Common myeloid progenitor, CD34-positive (primary cell): Measurements from ENCODE around the gene ATOH8.

Source experiments
- CTCF ChIA-PET: fragments of 350-600 bp; sonication (Branson Sonifier 250); formaldehyde crosslinking; loops from one replicate; lab custom pipeline; 2021; ENCODE audit warnings: antibody characterized with exemption; lab: Charles Lee
- POLR2A ChIA-PET: fragments of 350-600 bp; sonication (Branson Sonifier 250); formaldehyde crosslinking; loops from one replicate; lab custom pipeline; 2021; ENCODE audit warnings: antibody characterized with exemption; lab: Charles Lee
- DNase-seq, 3 donors: peaks; one replicate each; pipeline versions ENCODE4 v3.0.0 to v3.0.0-alpha.2; 2013
- H3K27ac ChIP-seq, 2 experiments: 1 replicate in 1 of 2; 2 replicates in 1 of 2; pipeline ENCODE4 v1.7.0; 2013; ENCODE audit warnings: inconsistent platforms in 2 of 2, low read length in 2 of 2, mild to moderate bottlenecking in 2 of 2, low read depth in 1 of 2, moderate library complexity in 1 of 2; ENCODE audit not compliant: severe bottlenecking in 2 of 2, insufficient read depth in 1 of 2, poor library complexity in 1 of 2
- H3K27me3 ChIP-seq, 5 experiments: replicated peaks in 2 of 5; 1 replicate in 3 of 5; 2 replicates in 2 of 5; pipeline versions ENCODE4 v1.6.1 to v1.7.0; 2013; ENCODE audit warnings: low read length in 4 of 5, mild to moderate bottlenecking in 2 of 5, moderate library complexity in 2 of 5, inconsistent platforms in 1 of 5; ENCODE audit not compliant: insufficient read depth in 5 of 5, control insufficient read depth in 4 of 5
- H3K36me3 ChIP-seq, 4 experiments: 1 replicate in 2 of 4; 2 replicates in 2 of 4; pipeline versions ENCODE4 v1.6.1 to v1.7.0; 2013; ENCODE audit warnings: low read length in 3 of 4, control low read depth in 1 of 4, mild to moderate bottlenecking in 1 of 4; ENCODE audit not compliant: control insufficient read depth in 4 of 4, insufficient read depth in 4 of 4
- H3K4me1 ChIP-seq, 4 experiments: 1 replicate in 3 of 4; 2 replicates in 1 of 4; pipeline versions ENCODE4 v1.6.1 to v1.7.1; 2013; ENCODE audit warnings: low read length in 3 of 4, mild to moderate bottlenecking in 3 of 4, control low read depth in 1 of 4, inconsistent platforms in 1 of 4, moderate library complexity in 1 of 4; ENCODE audit not compliant: control insufficient read depth in 4 of 4, insufficient read depth in 4 of 4; ENCODE audit errors: control extremely low read depth in 1 of 4
- H3K4me3 ChIP-seq, 7 experiments: 1 replicate in 4 of 7; 2 replicates in 3 of 7; pipeline versions ENCODE4 v1.5.1 to v1.7.0; 2013; ENCODE audit warnings: mild to moderate bottlenecking in 7 of 7, low read length in 6 of 7, moderate library complexity in 6 of 7, inconsistent platforms in 2 of 7, low read depth in 2 of 7, control low read depth in 1 of 7; ENCODE audit not compliant: insufficient read depth in 4 of 7, control insufficient read depth in 1 of 7; ENCODE audit errors: extremely low read depth in 1 of 7
- H3K9me3 ChIP-seq, 5 experiments: 1 replicate in 4 of 5; 2 replicates in 1 of 5; pipeline versions ENCODE4 v1.6.1 to v1.7.1; 2013; ENCODE audit warnings: low read length in 4 of 5, mild to moderate bottlenecking in 2 of 5, inconsistent platforms in 1 of 5, low read depth in 1 of 5, moderate library complexity in 1 of 5; ENCODE audit not compliant: control insufficient read depth in 4 of 5, insufficient read depth in 2 of 5; ENCODE audit errors: control extremely low read depth in 1 of 5
- WGBS: methylation state at CpG from one replicate; pipeline ENCODE4 v1.1.5; 2013; ENCODE audit not compliant: insufficient coverage; 5-methylcytosine and 5-hydroxymethylcytosine counted together

The ATOH8 gene

DNA sequence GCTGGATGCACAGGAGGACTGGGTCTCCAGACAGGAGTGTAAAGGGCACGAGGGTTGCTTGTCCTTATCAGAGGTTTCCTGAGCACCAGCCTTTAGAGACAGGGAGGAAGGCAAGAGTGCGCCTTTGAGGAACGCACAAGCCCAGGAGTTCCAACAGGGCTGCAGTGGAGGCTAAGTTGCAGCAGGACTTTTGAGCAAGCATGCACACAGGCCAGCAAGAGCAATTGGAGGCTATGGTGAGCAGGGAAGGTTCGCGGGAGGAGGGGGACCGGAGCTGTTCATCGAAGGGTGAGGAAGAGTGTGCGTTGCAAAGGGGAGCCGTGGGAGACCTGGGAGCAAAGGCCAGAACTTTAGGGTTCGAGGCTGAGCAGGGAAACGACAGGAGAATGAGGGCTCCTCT, 2.2 kb upstream of the ATOH8 start:
- H3K27ac ChIP-seq, result no peak overlapping the region
- no peak for DNase-seq
- POLR2A ChIA-PET, result no interaction called here
- peaks cover 0 to 30% (median 26%) of the 10 kb centered on the region in 4 experiments for H3K4me1 ChIP-seq
- CTCF ChIA-PET, result interaction anchor here (0.8 to 11.4 kb wide), 20 partner anchors 7 to 328 kb away, joined by 3 to 218 read pairs (median 7); no protein-coding TSS in a partner anchor
- H3K4me3 ChIP-seq, result no peak overlapping the region
- H3K9me3 ChIP-seq, result no peaks in the 10 kb centered on the region
- H3K36me3 ChIP-seq, result no peaks in the 10 kb centered on the region
- WGBS, result 41% methylated on average over 11 of the region's 11 CpGs
- peaks cover 0 to 73% (median 39%) of the 10 kb centered on the region in 5 experiments for H3K27me3 ChIP-seq

DNA sequence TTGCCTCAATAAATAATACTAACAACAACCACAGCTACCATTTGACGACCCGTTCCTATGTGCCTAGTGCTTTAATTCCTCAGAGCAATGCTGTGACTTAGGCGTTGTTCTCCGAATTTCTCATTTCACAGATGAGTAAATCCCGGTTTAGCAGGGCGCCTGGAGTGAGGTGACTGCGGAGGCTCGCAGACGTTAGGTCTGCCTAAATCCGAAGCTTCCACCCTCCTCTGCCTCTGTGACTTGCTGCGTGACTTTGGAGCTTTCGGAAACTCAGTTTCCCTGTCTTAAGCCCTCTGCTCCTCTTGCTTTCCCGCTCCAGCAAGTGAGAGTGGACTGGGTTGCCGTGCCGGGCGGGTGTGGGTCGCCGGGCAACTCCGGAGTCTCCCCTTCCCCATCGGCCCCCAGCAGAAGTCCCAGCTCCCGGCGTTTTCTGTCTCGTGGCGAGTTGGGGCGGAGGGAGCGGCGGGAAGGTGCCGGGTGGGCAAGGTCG, 711 bp upstream of the ATOH8 start:
- H3K27ac ChIP-seq, result no peak overlapping the region
- POLR2A ChIA-PET, result no interaction called here
- 9% methylated on average over 20 of the region's 29 CpGs for WGBS
- H3K9me3 ChIP-seq, result no peaks in the 10 kb centered on the region
- peaks cover 0 to 76% (median 43%) of the 10 kb centered on the region in 5 experiments for H3K27me3 ChIP-seq
- no peaks in the 10 kb centered on the region for H3K36me3 ChIP-seq
- DNase-seq, result no peak
- H3K4me3 ChIP-seq, result peak overlapping the region in 5 of 7 experiments; percentile 48 to 72 (median 64)
- CTCF ChIA-PET, result interaction anchor here (0.9 to 11.4 kb wide), 15 partner anchors 8 to 326 kb away, joined by 3 to 218 read pairs (median 20); no protein-coding TSS in a partner anchor
- peaks cover 0 to 30% (median 26%) of the 10 kb centered on the region in 4 experiments for H3K4me1 ChIP-seq

DNA sequence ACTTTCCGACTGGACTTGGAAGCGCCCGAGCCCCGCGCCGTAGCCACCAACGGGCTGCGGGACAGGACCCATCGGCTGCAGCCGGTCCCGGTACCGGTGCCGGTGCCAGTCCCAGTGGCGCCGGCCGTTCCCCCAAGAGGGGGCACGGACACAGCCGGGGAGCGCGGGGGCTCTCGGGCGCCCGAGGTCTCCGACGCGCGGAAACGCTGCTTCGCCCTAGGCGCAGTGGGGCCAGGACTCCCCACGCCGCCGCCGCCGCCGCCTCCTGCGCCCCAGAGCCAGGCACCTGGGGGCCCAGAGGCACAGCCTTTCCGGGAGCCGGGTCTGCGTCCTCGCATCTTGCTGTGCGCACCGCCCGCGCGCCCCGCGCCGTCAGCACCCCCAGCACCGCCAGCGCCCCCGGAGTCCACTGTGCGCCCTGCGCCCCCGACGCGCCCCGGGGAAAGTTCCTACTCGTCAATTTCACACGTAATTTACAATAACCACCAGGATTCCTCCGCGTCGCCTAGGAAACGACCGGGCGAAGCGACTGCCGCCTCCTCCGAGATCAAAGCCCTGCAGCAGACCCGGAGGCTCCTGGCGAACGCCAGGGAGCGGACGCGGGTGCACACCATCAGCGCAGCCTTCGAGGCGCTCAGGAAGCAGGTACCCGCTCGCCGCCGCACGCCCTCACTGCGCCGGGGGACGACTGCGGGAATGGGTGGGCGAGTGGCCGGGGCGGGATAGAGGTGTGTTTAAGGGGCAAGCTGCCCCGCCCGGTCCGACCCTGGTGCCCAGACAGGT, 713 bp downstream of the ATOH8 start:
- Histone ChIP-seq H3K4me3 (peak overlapping the region in 6 of 7 experiments; percentile 48 to 72 (median 62)), H3K36me3 (no peaks in the 10 kb centered on the region), H3K27me3 (peaks cover 0 to 75% (median 46%) of the 10 kb centered on the region in 5 experiments), H3K9me3 (no peaks in the 10 kb centered on the region), H3K27ac (no peak overlapping the region), H3K4me1 (peaks cover 0 to 26% (median 24%) of the 10 kb centered on the region in 4 experiments)
- ChIA-PET POLR2A (no interaction called here), CTCF (interaction anchor here (1.4 to 11.4 kb wide), 10 partner anchors 9 to 95 kb away, joined by 3 to 218 read pairs (median 59); no protein-coding TSS in a partner anchor)
- DNase-seq, result peak; percentile 55 to 73 (median 63)
- under 1% methylated on average over 70 of the region's 93 CpGs for WGBS

DNA sequence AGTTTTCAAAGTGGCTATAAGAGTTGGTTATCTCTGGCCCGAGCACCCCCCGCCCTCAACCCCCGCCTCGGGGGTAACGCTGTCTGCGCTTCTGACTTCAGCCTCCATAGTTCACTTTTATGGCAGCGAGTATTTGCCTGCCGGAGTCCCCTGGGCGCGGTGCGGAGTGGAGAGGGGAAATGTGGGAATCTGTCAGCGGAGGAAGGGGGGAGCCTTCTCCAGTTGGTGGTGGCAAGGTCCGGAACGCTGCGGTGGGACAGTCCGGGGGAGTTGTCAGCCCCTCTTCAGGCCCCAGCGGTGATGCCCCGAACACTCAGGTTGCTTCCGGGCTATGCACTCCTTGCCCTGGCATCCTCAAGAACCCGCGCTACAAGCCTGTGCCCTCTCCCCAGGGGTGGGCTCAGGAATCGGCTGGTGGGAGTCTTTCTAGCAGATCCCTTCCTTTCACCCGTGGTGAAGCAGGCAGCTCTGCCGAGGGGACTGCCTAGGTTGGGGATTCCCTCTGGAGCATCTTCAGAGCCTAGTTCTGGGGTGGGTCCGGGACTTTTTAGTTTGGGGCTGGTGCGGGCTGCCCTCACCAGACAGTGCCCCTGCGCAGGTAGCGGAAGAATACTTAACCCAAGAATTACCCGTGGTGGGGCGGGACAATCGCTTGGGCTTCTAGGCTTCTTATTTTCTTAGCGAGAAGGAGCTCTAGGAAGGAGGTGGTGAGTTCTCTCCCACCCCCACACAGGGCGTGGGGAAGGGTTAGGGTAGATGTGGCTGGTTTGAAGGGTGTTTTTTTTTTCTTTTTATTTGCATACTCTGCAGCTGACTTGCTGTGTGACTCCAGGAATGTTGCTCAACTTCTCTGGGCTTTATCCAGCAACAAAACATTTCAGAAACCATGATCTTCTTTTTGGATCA, 1.6 kb downstream of the ATOH8 start:
- ChIA-PET CTCF (interaction anchor here (6.6 to 10.1 kb wide), 2 partner anchors 8 to 18 kb away, joined by 79 to 86 read pairs; no protein-coding TSS in a partner anchor), POLR2A (no interaction called here)
- WGBS, result under 1% methylated on average over 17 of the region's 33 CpGs
- Histone ChIP-seq H3K4me3 (peak overlapping the region in 3 of 7 experiments; percentile 45 to 72 (median 64)), H3K9me3 (no peaks in the 10 kb centered on the region), H3K27me3 (peaks cover 0 to 74% (median 47%) of the 10 kb centered on the region in 5 experiments), H3K36me3 (no peaks in the 10 kb centered on the region), H3K4me1 (peaks cover 0 to 26% (median 24%) of the 10 kb centered on the region in 4 experiments), H3K27ac (no peak overlapping the region)
- peak in 1 of 3 donors; percentile 40 for DNase-seq

DNA sequence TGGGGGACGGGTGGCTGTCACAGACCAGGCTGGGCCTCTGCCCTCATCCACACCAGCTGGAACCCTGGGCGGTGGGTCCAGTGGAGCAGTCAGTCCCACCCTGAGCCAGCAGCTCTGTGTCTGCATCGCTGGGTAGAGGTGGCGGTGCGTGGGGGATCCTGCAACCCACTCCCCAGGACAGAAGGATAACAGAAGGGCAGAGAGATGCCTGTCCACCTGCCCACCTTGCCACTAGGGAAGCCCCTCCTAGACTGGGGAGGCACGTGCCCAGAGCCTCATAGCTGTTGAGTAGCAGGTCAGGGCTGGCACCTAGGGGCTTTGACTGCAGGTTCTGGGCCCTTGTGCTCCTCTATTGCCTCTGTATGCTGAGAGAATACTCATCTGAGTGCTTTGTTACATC, 2.4 kb downstream of the ATOH8 start:
- DNase-seq, result no peak
- WGBS, result 87% methylated on average over 4 of the region's 6 CpGs
- Histone ChIP-seq H3K27me3 (peaks cover 0 to 67% (median 44%) of the 10 kb centered on the region in 5 experiments), H3K4me1 (peaks cover 0 to 26% (median 24%) of the 10 kb centered on the region in 4 experiments), H3K36me3 (no peaks in the 10 kb centered on the region), H3K9me3 (no peaks in the 10 kb centered on the region), H3K27ac (no peak overlapping the region), H3K4me3 (no peak overlapping the region)
- CTCF ChIA-PET, result interaction anchor here (10.1 kb wide), 1 partner anchor 17 kb away, joined by 86 read pairs; no protein-coding TSS in a partner anchor
- POLR2A ChIA-PET, result no interaction called here

DNA sequence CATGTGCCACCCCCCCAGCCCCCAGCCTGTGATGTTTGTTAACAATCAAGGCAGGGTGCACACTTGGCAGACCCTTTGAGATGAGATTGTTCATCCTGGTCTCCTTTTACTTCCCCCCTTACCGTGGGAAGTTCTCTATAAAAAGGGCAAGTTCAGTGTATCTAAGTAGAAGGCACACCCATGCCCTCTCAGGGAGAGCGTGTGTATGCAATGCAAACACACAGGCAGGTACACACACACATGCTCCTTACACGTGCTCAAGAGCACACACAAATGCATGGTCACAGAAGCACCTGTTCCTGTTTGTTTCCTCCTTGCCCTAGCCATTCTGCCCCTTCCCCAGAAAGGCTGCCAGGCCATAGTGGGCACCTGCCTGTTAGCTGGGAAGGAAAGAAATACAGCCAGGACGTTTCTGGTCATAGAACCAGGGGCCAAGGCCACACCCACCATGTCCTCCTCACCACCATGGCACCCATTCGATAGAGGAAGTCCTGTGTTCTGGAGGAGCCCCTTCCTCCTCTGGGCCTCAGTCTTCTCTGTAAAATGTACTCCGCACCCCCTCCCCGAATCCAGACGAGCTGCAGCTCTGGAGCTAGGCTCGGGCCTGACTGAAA, 3.1 kb downstream of the ATOH8 start:
- H3K27me3 ChIP-seq, result peaks cover 0 to 59% (median 39%) of the 10 kb centered on the region in 5 experiments
- CTCF ChIA-PET, result interaction anchor here (0.7 to 10.1 kb wide), 5 partner anchors 6 to 57 kb away, joined by 3 to 86 read pairs (median 5); no protein-coding TSS in a partner anchor

More for the DNA sequence above, 3.1 kb downstream of the ATOH8 start:
- Histone ChIP-seq H3K27ac (no peak overlapping the region), H3K4me1 (peaks cover 0 to 26% (median 24%) of the 10 kb centered on the region in 4 experiments), H3K4me3 (no peak overlapping the region), H3K9me3 (no peaks in the 10 kb centered on the region), H3K36me3 (no peaks in the 10 kb centered on the region)
- POLR2A ChIA-PET, result no interaction called here
- no peak for DNase-seq
- 74% methylated on average over 8 of the region's 9 CpGs for WGBS
